NCI-H2081 (cell line): Measurements from ENCODE around the gene CYP4F3.
A peak's percentile ranks its signal among the peaks of the same experiment; 100 is the strongest.
"Not testable (repeated sequence)": the region's sequence is repeated elsewhere in the genome, so short reads cannot be mapped to it uniquely, and the experiment has no call there.

Source experiments
- DNase-seq, 2 experiments: peaks; one replicate each; lab custom pipeline; 2025; lab: John Stamatoyannopoulos, UW

Gene CYP4F3

DNA sequence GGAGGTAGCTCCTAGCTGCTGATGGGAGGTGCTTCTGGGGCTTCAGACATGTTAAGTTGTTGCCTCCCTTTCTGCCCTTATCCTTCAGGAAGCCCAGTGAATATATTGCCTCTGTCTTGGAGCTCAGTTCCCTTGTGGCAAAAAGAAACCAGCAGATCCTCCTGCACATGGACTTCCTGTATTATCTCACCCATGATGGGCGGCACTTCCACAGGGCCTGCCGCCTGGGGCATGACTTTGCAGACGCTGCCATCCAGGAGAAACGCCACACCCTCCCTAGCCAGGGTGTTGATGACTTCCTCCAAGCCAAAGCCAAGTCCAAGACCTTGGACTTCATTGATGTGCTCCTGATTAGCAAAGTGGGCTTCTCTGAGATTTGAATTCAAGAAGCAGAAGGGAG is 26.2 kb downstream of the CYP4F3 start:
- DNase-seq: no peak

DNA sequence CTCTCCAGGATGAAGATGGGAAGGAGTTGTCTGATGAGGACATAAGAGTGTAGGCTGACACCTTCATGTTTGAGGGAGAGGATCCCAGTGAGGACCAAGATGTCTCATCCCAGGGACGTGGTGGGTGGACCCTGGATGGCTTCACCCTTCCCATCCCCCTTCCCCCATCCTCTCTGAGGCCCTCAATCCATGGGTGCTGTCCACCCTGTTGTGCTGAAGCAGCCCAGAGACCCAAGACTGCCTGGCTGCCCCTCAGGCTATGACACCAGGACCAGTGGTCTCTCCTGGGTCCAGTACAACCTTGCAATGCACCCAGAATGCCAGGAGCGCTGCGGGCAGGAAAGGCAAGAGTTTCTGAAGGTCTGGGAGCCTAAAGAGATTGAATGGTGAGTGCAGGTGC is 28.7 kb downstream of the CYP4F3 start:
- DNase-seq: no peak

DNA sequence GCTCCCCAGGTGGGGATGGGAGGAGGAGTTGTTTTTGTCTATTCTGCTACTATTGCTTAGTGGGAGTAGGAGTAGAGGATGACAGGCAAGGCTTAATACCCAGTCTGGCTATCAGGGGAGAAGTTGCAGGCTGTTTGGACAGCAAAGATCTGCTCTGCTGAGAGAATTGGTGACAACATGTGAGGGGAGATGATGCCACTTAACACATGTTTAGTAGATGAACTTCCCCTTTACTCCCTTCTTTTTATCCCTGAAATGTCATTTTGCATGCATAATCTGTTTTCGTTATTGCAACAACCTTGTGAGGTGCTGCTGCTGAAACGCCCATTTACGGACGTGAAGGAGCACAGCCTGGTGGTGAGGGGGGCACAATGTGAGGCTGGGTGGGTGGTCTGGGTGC is 29.2 kb downstream of the CYP4F3 start:
- DNase-seq: no peak

DNA sequence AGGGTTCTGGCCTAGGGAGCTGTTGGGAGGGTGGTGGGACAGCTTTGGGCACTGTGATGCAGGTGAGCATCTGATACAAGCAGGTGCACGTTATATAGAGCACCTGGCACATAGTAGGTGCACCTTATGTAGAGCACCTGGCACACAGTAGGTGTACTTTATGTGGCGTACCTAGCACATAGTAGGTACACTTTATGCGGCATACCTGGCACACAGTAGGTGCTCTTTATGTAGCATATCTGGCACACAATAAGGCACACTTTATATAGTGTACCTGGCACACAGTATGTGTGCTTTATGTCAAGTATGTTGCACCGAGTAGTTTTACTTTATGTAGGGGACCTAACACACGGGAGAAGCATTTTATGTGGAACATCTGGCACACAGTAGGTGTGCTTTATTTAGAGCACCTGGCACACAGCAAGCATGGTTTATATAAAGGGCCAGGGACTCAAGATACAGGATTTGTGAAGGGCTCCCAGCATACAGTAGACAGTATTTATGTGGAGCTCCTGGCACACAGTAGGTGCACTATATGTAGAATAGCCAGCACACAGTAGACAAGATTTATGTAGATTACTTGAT is 30.6 kb downstream of the CYP4F3 start:
- no peak for DNase-seq

DNA sequence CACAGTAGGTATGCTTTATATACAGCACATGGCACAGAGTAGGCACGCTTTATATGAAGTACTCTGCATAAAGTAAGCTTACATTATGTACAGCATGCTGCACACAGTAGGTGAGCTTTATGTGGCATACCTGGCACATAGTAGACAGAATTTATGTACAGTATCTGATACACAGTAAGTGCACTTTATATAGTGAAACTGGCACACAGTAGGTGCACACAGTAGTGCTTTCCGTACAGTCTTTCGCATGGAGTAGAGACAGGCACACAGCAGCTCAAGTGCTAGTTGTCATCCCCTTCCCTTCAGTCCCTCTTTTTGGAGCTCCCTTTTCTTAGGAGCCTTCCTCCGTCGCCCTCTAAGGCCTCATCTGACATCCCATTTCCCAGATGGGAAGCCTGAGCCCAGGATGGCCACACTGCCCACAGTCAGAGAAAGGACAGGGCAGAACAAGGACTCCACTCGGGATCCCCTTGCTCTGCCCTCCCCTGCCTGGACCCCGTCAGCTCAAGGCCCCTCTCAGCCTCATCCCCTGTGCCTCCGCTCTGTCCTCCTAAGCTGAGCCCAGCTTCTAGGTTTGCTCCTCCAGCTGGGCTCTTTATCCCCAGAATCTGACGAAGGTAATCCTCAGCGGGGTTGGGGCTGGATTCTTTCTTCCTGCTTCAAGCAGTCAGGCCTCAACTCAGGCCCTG is 31.3 kb downstream of the CYP4F3 start:
- DNase-seq: no peak

DNA sequence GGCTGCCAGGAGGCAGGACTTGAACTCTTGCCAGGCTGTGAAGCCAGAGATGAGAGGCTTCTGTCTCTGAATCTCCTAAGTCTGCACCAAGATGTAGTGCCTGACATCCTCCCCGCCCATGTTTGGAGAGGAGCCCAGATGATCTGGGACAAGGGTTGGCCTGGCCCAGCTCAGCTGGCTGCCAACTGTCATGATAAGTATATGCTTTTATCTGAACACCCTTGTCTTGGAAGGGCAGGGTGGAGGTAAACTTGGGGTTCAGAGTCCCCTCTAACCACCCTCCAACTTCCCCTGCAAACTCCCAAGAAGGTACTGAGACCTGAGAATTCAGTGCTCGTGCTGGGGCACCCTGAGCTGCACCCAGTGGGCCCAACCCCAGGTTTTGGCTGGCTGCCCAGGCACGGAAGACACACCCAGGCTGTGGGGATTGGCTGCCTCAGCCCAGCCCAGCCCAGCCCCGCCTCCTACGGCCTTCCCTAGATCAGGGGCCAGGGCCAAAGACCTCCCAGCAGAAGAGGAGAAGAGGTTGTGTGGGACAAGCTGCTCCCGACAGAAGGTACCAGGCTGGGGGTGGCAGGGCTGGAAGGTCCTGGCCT is 32.0 kb downstream of the CYP4F3 start, which contains the start of gene CYP4F12:
CYP4F12 (plus strand) TSS at position 508 of the 596 bp plus-strand sequence. CDS start 443 bp downstream, outside the sequence.
- DNase-seq: no peak

DNA sequence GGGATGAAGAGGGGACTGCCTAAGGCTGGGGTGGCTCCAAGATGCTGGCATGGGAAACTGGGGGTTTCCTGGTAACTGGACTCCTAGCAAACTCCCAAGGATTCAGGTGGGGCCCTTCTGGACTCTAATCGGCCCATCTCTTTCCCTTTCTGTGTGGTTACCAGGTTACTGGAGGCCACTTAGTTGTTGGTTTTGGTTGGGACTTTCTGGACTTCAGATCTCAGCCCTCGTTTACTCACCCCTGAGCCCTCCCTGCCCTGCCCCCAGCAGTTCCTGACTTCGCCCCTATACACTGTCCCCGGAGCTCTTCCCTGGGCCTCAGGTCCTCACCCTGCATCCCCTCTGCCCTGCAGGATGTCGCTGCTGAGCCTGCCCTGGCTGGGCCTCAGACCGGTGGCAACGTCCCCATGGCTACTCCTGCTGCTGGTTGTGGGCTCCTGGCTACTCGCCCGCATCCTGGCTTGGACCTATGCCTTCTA is 32.5 kb downstream of the CYP4F3 start:
- no peak for DNase-seq

DNA sequence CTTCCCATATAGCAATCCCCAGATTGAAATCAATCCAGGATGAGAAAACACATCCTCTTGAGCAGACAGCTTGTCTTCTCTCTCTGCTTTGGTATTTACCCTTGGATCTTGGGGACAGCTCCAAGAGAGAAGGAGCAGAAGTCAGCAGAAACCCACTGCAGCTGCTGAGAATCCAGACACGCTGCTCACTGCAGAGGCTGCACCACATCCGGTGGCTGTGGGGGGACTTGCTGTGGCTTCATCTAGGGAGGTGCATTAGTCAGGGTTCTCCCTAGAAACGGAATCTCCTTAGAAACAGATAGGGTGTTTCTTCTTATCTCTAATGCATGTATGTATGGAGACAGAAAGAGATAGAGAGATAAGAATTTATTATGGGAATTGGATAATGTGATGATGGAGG is 34.9 kb downstream of the CYP4F3 start:
- no peak for DNase-seq

DNA sequence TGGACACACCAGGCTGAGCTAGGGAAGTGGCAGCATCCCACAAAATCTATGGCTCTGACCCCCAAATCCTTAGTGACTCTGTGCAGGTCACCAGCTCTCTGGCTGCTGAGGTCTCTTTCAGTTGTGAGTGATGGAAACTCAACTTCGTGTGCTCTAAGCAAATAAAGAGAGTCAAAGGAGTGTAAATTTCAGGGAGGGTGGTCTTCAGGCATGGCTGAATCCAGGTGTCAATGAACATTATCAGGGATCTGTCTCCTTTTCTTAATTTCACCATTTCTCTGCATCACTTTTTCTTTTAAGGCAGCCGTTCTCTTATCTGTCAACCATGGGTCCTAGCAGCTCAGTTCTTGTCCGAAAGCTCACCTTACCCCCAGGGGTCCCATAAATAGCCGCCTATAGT is 38.4 kb downstream of the CYP4F3 start:
- DNase-seq: no peak

DNA sequence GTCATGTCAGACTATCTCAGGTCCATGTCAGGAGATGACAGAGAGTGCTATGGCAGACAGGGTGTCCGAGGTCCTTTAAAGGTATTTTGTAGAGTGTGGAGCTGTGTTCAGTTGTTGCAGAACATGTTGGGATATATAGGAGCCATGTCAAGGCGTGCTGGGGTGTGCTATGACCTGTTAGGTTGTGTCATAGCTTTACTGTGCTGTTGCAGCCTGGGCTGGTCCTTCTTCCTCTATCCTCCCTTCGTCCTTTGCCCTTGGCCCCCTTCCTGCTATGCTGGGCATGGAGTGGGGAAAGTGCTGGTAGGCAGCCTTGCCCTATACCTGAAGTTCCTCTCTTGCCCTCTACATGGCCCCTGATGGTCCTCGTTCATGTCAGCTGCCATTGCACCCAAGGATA is 39.2 kb downstream of the CYP4F3 start:
- DNase-seq: not testable (repeated sequence)

DNA sequence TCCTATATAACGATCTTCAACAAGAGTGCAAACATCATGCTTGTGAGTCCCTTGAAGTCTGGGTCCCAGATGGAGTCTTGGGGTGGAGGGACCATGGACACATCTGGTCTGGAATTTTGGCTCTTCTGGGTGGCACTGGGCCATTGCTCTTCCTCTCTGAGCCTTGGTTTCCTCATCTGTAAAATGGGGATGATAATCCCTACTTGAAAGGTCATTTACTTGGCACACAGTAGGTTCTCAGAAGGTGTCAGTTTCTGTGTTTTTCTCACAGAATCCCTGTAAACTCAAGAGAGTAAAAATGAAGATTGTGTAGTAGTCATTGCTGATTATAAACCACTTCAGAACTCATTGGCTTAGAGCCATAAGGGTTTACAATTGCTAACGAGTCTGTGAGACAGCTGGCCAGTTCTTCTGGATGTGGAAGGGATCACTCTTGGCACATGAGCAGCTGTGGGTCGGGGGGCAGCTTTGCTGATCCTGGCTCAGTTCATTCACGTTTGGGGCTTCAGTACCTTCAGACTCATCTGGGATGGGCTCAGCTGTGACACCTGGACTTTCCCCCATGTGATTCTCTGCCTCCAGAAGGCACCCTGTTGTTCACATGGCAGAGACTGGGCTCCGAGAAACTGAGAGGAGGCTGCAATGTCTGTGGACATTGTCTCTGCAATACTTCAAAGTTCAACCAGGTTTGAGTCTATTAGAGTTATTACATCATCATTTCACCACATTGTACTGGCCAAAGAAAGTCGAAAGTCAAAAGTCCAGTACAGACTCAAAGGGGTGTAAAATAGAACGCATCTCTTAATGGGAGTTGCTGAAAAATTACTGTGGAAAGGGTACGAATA is 40.0 kb downstream of the CYP4F3 start:
- no peak for DNase-seq

DNA sequence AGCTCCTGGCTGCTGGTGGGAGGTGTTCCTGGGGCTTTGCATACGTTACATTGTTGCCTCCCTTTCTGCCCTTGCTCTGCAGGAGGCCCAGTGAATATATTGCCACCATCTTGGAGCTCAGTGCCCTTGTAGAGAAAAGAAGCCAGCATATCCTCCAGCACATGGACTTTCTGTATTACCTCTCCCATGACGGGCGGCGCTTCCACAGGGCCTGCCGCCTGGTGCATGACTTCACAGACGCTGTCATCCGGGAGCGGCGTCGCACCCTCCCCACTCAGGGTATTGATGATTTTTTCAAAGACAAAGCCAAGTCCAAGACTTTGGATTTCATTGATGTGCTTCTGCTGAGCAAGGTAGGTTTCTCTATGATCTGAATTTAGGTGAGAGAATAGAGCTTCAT is 42.7 kb downstream of the CYP4F3 start:
- no peak for DNase-seq

DNA sequence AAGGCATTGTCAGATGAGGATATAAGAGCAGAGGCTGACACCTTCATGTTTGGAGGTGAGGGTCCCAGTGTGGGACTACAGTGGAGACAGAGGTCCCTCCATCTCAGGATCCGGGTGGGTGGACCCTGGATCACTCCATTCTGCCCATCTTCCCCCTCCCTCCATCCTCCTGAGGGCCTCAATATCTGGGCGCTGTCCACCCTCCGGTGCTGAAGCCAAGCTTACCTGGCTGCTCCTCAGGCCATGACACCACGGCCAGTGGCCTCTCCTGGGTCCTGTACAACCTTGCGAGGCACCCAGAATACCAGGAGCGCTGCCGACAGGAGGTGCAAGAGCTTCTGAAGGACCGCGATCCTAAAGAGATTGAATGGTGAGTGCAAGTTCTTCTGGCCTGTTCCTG is 44.1 kb downstream of the CYP4F3 start:
- DNase-seq: no peak

DNA sequence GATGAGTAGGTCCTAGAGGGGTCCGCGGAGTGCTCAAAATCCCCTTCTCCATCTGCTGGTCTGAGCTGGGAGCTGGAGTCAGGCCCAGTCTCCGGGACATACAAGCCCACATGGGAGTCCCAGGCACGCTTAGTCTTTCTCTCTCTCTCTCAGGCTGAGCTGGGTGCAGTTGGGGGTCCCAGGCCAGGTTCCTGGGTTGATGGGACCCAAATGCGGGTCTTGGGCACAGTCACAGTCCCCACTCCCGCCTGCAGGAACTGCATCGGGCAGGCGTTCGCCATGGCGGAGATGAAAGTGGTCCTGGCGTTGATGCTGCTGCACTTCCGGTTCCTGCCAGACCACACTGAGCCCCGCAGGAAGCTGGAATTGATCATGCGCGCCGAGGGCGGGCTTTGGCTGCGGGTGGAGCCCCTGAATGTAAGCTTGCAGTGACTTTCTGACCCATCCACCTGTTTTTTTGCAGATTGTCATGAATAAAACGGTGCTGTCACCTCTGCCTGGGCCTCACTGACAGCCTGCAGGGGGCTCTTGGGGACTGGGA is 56.0 kb downstream of the CYP4F3 start:
- no peak for DNase-seq

DNA sequence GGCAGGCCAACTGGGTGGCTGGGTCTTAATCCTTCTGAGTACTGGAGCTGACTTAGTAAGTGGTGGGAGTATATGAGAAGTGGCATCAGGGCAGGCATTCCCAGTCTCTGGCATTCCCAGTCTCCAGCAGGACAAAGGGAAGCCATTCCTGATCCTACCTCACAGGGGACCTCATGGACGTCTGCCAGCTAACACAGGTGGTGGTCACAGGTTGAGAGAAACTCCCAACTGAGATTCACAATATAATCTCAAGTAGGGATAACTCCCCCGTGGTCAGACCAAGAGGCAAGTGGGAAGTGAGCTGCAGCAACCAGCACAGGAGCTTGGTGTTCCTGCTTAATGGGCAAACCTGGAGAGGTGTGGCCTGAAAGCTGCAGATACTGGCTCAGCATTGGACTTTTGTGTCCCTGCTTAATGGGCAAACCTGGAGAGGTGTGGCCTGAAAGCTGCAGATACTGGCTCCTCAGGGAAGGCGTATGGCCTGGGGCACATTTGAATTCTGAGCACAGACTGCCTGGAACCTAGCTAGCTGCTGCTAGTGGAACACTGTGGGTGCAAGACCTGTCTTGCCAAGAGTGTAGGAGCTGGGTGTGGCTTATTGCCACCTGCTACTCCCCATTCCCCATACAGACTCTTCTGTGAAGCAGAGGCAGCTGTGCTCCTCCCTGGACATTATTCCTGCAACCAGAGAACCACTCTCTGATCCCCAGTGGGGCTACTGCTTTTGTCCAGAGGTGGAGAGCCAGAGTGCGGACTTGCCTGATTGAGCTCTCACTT is 61.2 kb downstream of the CYP4F3 start:
- no peak for DNase-seq

DNA sequence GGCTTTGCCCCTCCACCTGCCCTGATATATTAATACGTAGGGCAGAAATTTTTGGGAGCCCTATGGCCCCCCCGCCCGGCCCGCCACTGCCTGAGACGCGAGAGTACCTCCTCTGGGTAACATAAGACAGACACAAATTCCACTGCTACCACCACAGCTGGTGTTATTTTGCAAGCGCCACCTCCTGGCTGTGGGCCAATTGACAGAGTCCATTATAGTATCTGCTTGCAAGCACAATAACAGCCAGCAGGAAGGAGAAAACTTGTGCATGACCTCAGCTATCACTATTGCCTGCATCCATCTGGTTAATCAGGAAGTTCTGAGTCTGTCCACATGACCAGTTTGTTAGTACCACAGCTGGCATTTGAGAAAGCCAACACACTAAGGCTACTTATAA is 61.8 kb downstream of the CYP4F3 start:
- peak; percentile 8 to 27 for DNase-seq
